Stimulated activated CD8-positive, alpha-beta memory T cell treated with anti-CD3 and anti-CD28 coated beads, Interleukin-12 subunit alpha, Interleukin-12 subunit beta, amount 100 ng/mL, for 24 hours (primary cell): Measurements from ENCODE around the gene ABHD17A.
"Not testable (repeated sequence)": the region's sequence is repeated elsewhere in the genome, so short reads cannot be mapped to it uniquely, and the experiment has no call there.

ENCODE experiments used
- DNase-seq: peaks from one replicate; pipeline ENCODE4 v3.0.0-alpha.2; 2020; ENCODE audit errors: extremely low read depth

The ABHD17A gene

DNA sequence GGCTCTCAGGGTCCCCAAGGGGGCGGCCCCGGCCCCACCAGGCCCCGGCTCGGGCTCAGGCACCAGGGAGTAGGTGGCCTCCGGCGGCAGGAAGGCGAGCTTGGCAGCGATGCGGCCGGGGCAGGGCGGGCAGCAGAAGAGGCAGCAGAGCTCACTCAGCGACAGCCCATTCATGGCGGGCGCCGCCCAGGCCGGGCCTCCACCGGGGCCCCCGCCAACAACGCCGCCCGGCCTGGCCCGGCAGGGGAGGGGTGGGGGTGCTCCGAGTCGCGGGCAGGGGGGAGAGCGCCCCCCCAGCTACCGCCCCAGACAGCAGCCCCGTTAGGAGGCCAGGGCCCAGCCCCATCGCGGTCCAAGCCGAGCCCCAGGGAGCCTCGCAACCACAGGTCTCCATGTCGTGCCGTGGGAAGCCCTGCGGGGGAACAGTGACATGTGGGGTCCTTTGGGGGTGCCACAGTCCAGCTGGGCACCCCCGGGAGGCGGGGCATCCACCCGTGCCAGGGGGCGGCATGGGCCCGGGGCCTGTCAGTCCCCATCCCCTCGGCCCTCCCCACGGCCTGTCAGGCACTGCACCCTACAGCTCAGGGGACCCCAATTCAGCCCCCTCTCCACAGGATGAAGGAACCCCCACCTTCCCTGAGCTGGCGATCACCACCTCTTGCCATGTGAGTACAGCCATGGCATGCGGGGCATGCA, 3.8 kb downstream of the ABHD17A start:
- not testable (repeated sequence) for DNase-seq

DNA sequence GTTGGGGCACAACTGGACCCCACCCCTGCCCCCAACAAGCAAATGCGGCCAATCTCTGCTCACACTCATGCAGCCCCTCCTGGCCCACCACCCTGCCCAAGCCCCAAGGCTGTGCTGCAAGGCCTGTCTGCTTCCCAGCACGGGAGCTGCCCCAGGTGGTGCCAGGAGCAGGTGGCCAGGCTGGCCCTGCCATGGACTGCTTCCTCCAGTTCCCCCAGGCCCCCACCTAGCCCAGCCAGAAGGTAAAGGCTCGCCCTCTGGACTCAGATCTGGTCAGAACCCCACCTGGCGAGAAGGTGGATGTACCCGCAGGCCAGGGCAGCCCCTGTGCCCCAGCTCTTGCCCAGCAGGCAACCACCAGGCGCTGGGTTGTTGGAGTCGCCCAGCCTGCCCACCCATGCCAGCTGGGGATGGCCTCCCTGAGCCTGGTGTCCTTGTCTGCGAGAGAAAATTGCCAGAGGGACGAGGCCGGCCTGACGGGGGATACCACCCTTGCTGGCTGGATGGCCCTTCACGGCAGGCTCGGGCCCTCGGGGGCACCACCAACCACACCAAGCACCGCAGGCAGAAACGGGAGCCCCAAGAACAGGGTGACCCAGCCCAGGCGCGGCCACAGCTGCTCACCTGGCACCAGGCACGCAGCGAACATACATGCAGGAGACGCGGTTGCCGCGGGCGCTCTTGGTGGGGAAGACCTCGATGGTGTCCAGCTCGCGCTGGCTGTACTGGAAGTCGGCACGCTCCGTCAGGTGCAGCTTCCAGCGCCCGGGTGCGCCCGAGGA, 4.5 kb downstream of the ABHD17A start:
- no peak for DNase-seq

DNA sequence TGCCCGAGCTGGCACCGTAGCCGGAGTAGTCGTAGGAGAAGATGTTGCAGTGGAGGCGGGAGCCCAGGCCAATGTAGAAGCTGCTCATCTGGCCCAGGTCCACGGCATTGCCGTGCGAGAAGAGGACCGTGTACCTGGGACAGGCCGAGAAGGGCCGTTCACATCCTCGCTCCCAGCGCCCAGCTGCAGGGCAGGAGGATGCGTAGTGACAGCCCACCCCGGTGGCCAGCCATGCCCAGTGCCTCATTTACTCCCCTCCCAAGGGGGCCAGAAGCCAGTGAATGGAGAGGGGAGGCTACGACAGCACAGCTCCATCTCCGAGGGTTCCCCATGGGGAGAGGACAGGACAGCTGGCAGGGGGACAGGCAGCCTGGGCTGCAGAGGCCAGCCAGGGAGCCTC, 5.3 kb downstream of the ABHD17A start:
- not testable (repeated sequence) for DNase-seq

DNA sequence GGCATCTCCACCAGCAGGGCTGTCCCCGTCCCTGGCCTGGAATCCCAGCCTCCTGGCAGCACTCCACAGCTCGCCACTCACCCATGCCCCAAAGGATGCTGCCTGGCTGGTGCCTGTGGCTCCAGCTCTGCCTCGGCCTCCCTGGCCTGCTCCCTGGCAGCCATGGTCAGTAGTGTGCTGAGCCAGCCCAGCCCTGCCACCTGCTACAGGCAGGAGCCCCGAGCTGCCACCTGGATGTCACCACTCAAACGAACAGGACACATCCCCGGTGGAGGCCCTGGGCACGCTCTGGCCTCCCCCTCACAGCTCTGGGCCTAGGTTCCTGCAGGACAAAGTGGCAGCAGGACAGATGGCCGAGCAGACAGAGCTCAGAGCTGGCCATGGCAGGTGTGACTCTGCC, 6.7 kb downstream of the ABHD17A start:
- not testable (repeated sequence) for DNase-seq

DNA sequence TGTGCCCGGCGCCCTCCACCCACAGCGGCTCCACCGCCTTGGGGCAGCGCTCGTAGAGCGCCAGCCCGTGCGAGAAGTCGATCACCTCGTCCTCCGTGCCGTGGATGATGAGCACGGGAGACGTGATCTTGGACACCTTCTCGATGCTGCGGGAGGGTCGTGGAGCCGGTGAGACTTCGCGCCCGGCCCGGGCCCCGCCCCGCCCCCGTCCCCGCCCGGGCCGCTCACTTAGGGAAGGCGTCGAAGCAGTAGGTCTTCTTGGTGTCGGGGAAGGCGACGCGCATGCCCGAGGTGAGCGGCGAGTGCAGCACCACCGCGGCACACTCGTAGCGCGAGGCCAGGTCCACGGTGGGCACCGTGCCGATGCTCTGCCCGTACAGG, 8.0 kb downstream of the ABHD17A start:
- DNase-seq: not testable (repeated sequence)

DNA sequence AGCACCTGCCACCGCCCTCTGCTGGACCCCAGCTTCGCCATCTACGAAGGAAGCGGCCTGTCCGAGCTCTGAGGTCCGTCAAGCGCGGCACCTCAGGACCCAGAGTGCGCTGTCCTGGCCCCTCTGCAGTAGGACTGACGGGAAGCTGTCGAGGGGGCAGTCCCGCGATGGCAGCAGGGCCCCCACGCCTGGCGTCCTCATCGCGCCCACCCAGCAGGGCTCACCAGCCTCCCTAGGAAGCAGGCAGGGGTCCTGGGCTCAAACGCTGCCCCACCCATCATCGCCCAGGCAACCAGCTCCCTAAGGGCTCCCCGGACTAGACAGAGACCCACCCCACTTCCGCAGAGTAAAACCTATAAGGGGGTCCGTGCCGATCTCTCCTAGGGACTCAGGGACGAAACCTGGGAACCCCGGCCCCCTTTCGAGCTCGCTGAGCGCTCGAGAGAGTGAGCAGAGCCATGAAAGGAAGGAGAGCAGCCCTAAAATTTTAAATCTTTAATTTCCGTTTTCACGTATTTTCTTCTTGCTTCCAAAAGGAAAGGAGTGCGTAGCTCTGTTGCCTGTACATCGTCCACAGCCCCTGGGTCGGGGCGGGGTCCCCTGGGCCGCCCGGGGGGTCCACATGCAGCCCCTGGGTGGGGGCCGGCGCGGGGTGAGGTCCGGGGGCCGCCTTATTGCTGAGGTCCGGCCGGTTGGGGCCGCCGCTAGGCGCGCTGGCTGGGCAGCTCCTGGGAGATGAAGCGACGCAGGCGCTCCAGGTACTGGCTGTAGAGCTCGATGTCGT, 8.6 kb downstream of the ABHD17A start:
- DNase-seq: not testable (repeated sequence)

DNA sequence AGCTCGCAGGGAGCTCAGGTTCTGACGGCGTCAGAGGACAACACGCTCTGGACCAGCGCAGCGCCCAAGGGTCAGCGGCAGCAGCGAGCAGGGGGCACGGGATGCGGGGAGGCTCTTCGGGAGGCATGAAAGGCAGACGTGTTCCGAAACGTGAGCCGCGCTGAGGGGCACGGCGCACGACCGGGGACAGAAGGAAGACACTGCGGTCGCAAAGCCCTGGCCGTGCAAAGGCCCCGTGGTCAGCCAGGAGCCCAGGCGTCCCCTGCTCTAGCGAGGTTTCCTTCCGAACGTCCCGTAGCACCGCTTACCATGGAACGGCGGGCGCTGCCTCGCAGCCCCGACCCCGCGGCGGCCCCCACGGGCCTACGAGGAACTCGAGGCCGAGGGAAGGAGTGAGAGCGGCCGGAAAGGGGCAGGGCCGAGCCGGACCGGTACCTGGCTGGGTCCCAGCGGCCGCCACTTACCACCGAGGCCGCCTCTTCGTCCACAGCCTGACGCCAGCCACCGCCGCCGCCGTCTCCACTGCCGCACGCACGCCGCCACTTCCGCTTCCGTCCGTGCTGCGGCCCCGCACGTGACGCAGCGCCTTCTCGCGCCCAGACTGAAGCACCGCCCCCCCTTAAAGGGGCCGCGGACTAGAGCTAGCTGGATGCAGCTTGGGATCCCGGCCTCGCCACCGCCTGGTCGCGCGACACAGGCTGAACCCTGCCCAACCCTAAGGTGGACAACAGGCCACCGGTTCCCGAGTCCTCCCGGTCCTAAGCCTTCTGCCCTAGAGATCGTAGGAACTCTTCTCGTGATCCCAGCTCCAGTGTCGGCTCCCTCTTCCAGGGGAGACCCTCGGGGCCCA, 9.4 kb downstream of the ABHD17A start:
- peak; percentile 73 for DNase-seq

DNA sequence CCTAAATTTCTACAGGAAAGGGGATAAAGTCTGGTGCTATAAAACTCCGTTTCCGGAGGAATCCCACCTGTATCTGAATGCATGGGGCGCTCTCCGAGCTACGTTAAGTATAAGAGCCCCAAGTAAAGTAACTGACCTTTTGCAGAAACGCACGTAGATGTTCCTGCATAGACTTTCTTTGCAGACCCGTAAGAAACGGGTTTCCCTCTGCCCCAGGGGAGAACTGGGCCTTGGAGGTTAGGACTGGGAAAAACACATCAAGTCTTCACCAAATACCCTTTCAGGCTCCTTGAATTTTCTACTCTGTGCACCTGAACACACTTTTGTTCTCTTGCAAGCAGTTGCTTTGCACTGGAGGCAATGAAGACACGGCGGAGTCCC, 10.0 kb downstream of the ABHD17A start:
- not testable (repeated sequence) for DNase-seq

DNA sequence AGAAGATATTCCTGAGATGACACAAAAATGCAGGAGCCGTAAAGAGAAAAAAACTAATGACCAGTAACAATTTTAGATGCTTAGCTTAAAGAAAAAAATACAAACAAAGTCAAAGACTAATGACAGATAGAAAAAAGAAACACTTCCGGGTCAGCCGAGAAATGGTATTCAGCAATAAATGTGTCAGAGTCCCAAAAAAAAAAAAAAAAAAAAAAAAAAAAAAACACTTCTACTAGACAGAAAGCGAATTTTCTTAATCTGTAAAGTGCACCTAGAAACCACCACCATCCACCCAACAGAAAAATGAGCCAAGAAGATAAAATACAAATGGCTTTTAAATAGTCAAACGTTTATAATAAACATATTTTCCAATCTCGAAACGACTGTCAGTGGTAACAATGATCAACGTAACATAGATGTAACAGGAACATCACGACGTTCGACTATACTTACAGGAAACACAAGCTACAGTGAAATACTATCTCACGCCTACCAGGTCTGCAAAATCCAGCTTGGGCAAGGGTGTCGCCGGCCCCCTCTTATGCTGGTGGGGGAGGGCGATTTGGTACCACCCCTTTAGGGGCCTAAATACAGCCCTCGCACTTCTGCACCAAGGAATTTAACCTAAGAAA, 10.6 kb downstream of the ABHD17A start:
- DNase-seq: no peak

DNA sequence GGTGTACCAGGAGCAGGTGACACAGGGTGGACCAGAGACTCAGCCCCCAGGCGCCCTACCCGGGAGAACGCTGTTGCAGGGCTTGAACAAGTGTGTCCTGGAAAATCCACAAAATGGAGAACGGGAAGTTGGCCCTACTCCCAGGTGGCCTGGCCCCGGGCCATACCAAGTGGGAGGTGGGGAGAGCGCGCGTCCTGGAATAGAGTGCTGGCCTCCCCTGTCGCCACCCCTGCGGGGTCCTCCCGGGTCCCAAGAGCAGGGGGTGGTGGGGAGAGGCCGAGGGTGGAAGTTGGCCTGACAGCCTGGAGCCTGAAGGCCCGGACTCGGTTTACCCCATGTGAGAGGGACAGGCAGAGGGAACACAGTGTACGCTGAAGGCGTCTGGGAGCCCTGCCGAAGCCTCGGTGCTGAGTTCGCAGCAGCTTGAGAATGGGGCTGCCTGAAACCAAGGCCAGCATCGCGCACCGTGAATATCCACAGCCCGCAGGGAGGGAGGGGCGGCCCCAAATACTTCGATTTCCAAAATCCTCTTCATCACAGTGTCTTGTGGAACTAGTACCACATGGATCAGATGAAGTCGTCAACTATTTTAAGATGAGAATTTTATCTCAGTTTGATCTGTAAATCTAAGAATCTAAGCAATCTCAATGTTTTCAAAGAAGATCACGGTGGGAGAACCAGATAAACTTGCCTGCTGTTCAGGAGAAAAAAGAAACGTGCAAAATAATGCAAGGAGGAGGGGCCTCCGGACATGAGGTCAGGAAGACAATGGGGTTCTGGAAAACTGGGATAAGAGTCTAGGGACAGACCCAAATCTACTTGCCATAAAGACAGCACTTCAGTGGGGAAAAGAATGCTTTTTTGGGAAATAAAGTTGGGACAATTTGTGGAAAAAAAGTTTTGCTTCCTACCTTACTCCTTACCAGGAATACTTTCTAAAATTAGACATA, 11.5 kb downstream of the ABHD17A start:
- DNase-seq: no peak

DNA sequence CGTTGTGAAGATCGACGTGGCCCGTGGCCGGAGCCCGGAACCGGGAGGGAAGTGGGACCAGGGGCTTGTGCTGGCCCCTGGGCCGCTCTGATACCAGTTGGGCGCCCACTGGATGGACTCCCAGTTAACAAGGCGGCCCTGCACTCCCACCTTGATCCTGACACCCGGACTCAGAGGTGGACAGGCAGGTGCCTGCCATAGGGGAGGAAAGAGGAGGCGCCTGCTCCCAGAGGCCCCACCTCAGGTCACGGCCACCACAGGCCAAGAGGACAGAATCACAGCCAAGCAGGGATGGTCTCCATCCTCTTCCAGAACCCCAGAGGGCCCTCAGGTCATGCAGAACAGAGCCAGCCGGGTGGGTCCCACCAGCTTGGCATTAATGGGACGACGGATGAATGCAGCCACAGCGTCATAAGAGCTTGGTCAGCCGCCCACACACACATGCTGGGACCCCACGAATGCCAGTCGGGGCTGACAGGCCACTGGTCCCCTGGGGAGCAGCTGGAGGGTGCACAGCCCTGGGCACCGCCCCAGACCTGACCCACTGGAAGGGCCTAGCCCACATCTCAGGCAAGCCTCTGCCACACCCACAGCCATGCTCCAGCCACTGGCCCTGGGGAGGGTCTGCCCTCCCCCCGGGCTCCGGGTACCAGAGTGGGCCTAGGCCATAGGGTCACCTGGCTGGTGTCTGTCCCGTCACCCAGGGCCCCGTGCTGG, 12.3 kb downstream of the ABHD17A start:
- no peak for DNase-seq

DNA sequence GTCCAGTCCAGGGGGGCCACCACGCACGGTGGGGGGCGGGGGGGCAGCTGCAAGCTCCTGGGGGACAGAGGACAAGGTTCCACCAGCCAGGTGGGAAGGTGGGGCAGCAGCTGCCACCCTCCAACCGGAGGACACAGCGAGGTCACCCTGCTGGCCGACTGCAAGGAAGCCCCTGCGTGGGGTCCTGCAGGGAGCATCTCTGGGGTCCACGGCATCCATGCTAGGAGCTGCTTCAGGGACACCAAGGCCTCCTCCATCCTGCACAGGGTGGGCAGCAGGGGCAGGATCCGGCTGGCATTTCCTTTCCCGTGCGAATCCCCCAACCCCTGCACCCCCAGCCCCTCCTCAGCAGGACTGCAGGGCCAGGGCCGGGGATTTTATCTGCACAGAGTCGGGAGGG, 13.7 kb downstream of the ABHD17A start:
- DNase-seq: no peak

DNA sequence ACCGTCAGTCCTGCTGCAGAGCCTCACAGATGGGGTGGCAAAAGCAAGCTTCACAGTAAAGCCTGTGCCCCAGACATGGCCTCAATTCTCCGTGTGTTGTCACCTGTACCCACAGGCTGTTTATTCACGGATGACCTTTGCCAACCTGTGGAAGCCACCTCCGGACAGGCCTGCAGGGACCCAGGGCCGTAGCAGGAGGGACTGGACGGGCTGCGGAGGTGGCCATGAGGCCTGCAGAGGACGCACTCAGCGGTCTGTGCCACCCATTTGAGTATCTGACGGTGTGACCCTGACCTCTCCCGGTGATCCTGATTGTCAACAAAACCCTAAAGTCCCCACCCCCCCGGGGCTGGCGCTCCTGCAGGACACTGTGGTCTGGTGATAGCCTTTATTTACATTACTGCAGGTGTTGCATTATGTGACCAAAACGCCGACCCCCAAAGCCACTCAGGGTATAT, 14.1 kb downstream of the ABHD17A start:
- DNase-seq: no peak

DNA sequence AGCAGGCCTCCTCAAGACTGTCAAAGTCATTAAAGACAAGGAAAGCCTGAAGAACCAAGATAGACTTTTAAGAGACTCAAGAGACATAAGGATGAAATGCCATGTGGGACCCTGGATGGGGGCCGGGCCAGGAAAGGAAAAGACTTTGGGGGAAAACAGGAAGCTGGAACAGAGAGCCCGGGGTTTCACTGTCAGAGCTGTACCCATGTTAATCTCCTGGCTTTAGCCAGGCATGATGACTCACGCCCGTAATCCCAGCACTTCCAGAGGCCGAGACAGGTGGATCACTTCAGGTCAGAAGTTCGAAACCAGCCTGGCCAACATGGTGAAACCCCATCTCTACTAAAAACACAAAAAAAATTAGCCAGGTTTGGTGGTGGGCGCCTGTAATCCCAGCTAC, 16.3 kb downstream of the ABHD17A start:
- no peak for DNase-seq

DNA sequence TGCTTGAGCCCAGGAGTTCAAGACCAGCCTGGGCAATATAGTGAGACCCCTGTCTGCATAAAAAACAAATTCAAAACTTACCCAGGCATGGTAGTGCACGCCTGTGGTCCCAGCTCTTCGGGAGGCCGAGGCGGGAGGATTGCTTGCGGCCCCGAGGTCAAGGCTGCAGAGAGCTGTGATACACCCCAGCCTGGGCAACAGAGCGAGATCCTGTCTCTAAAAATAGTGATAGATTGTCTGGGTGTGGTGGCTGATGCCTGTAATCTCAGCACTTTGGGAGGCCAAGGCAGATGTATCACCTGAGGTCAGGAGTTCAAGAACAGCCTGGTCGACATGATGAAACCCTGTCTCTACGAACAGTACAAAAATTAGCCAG, 18.0 kb downstream of the ABHD17A start:
- DNase-seq: no peak

DNA sequence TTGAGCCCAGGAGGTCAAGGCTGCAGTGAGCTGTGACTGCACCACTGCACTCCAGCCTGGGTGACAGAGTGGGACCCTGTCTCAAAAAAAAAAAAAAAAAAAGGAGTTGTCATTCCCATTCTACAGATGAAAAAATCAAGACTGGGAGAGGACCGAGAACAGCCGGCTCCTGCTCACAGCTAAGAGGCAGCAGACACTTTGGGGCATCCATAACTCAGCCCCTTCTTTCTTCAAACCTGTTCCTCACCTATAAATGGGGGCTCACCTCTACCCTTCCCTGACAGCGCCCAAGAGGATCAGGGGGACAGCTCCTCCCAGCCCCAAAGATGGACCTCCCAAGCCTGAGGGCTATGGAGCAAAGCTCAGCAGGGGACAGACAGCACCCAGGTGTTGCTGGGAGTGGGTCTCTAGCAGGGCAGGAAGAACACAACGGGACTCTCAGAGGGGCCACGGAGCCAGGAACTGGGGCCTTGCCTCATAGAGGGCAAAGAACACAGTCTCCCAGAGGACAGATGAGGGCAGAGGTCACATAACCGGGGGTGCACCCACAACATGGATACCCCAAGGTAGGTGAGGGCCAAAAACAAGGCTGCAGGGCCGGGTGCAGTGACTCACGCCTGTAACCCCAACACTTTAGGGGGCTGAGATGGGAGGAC, 18.5 kb downstream of the ABHD17A start:
- DNase-seq: no peak

DNA sequence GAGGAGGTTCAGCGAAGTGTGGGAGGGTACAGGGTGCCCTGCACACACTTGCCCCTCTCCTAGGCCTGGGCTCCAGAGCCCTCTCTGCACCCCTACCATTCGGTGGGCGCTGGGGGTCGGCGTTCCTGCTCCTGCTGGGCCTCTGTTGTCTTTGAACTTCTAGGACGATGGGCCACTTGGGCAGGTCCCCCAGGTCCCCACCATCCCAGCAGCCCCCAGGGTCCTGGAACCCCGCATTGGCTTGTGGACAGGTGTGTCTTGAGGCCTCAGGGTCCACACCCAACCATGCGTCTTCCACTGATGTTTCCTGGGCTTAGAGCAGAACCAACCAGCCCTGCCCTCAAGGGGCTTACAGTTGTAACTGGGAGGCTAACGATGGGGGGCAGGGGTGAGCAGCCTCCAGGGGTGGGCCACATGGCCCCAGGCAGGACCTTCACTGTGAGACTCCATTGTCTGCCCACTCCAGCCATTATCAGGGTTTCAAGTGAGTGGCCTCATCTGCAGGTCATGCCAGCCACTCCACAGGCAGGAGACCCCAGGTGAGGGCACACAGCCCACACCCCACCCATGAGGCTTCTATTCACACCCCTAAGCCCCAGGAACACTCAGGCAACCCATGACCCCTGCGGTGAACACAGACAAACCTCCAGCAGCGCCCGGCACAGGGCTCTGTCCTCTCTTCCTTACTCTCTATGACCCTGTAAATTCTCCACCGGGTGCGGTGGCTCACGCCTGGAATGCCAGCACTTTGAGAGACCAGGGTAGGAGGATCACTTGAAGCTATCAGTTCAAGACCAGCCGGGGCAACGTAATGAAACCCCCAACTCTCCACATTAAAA, 19.9 kb downstream of the ABHD17A start:
- no peak for DNase-seq
